Muscle of leg (tissue), 11 donors: ENCODE data around the gene FXYD3. TPM values are rescaled to one million over a fixed set of nuclear protein-coding genes. Genes with fewer than 3 reads are reported as not detected.

Experiments
- DNase-seq: peaks from one replicate; pipeline ENCODE4 v3.0.0; 2013
- H3K27ac ChIP-seq: one replicate; pipeline ENCODE4 v1.5.1; 2013; ENCODE audit warnings: mild to moderate bottlenecking, low read length, control low read depth
- H3K27me3 ChIP-seq: one replicate; pipeline ENCODE4 v1.6.1; 2013; ENCODE audit warnings: low read length; ENCODE audit not compliant: control insufficient read depth, insufficient read depth
- H3K36me3 ChIP-seq: one replicate; pipeline ENCODE4 v1.6.1; 2013; ENCODE audit warnings: low read length; ENCODE audit not compliant: control insufficient read depth, insufficient read depth
- H3K4me1 ChIP-seq: one replicate; pipeline ENCODE4 v1.6.1; 2013; ENCODE audit warnings: low read length; ENCODE audit not compliant: control insufficient read depth, insufficient read depth
- H3K4me3 ChIP-seq: one replicate; pipeline ENCODE4 v1.5.1; 2013; ENCODE audit warnings: low read length, control low read depth
- H3K9me3 ChIP-seq: replicated peaks from 2 replicates; pipeline ENCODE4 v1.6.1; 2013; ENCODE audit warnings: low read depth, low read length; ENCODE audit not compliant: control insufficient read depth
- WGBS: methylation state at CpG from one replicate; pipeline ENCODE4 v1.1.5; 2013; ENCODE audit warnings: missing lambda C conversion rate; ENCODE audit not compliant: insufficient coverage; 5-methylcytosine and 5-hydroxymethylcytosine counted together
- polyA plus RNA-seq, 8 donors: library from polyadenylated mRNA; unstranded; fragments of 120-200 nt; gene quantifications; one replicate each; pipeline versions ENCODE4 v1.2.1 to v1.2.3, GENCODE V29; 2013; ENCODE audit warnings: inconsistent platforms in 1 of 8, low replicate concordance in 1 of 8; ENCODE audit not compliant: insufficient read length in 8 of 8, insufficient read depth in 1 of 8
- total RNA-seq: library from RNA; stranded (reverse); fragments of 120-200 nt; gene quantifications from one replicate; pipeline ENCODE4 v1.2.4, GENCODE V29; 2013

Gene FXYD3
- total and polyA plus RNA-seq, 9 donors: 0.31 to 9.3 (median 0.62) TPM; not detected in 1

DNA sequence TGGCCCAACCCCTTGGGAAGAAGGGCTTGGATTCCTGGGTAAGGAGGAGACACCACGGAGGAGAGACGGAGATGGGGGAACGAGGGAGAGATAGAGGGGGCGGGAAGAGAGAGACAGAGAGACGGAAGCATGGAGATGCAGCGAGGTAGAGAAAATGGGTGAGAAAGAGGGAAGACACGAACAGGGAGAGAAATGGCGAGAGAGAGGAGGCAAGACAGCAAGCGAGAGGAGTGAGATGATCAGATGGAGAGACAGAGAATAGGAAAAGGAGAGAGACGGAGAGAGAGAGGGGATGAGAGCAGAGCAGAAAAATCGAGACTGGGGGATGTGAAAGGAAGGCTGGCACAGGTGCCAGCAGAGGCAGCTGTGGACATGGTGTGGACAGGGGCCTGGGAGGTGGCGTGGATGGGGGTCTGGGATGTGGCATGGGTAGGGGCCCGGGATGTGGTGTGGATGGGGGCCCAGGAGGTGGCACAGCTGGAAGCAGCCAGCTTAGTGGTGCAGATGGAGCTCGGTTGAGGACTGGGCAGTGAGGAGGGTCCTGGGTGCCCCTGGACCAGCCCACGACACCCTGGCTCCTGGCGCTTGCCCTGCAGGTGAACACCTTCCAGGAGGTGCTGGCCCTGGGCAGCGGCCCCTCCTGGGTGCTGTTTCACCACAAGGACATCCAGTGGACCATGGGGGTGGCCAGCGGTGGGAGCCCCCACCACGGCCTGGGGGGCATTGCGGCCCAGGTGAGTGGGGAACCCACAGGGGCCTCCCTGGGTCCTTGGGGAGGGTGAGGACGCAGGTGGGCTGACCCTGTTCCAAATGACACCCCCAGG lies 40.2 kb upstream of the FXYD3 start:
- WGBS: 81% methylated on average over 20 of the region's 21 CpGs
- DNase-seq: no peak
- Histone ChIP-seq H3K4me3 (no peak overlapping the region), H3K4me1 (no peaks in the 10 kb centered on the region), H3K27me3 (peaks cover 2% of the 10 kb centered on the region), H3K27ac (no peak overlapping the region), H3K36me3 (no peaks in the 10 kb centered on the region), H3K9me3 (peaks cover 3% of the 10 kb centered on the region)

DNA sequence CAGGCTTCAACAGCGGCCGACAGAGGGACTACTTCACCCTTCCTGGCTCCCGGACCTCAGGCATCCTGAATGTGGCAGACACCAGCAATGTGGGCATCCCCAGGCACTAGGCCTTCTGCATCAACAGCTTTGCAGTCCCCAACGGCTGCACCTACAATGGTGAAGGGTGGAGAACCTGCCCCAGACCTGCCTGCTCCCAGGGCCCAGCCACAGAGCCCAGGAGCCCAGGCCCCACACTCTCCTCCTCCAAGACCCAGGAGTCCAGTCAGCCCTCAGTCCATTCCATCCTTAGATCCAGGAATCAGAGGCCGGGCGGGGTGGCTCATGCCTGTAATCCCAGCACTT lies 39.6 kb upstream of the FXYD3 start:
- Histone ChIP-seq H3K9me3 (no peaks in the 10 kb centered on the region), H3K4me1 (no peaks in the 10 kb centered on the region), H3K27ac (no peak overlapping the region), H3K36me3 (no peaks in the 10 kb centered on the region), H3K4me3 (no peak overlapping the region), H3K27me3 (peaks cover 2% of the 10 kb centered on the region)
- 70% methylated on average over 3 of the region's 6 CpGs for WGBS
- DNase-seq: no peak

DNA sequence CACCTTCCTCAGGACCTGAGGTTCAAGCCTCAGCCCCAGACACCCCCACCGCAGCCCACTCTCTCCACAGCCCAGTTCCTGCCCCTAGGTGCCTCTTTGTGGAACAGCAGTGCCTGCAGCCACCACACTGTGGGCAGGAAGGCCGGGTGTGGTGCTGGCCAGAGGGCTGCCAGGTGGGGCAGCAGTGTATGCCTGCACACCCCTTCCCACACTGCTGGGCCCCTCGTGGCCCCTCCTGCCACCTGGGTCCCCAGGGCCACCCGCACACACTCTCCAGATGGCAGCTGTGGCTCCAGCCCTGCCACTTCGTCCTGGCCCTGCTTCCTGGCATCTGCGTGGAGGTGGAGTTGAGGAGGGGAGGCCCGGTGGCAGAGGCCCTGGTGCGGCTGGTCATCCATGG lies 39.0 kb upstream of the FXYD3 start:
- WGBS: 74% methylated on average over 5 of the region's 8 CpGs
- H3K9me3 ChIP-seq: no peaks in the 10 kb centered on the region

DNA sequence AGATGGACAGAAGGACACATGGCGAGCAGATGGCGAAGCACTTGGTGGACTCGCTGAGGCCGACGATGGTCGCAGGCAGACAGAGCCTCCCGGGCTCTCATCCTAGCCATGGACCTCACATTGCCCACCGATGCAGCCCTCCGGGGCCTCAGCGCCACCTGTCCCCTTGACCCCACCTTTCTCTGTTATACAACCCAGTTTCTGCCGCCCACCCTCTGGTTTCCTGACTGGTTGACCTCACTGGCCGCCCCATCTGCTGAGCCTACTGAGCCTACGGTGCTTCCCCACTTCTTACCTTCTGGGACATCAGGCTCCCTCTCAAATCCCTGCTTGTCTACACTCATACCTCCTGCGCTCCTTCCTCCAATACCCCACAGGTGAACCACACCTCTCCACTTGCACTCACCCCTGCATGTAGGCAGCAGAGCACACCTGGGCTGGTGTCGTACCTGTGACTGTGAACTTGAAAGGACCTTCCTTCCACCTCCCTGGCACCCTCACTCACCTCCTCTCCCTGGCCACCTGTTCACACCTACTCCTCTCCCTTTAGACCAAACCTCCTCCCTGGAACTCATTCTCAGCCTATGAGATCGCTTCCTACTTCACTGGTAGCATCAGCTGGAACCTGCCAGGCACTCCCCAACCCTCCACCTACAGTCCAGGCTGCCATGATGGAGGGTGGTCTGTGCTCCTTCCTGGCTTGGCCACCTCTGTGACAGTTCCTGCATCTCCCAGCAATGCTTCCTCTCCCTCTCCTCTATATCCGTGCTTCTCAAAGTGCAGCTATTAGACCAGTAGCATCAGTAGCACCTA lies 38.0 kb upstream of the FXYD3 start:
- Histone ChIP-seq H3K4me3 (no peak overlapping the region), H3K9me3 (peaks cover 2% of the 10 kb centered on the region), H3K4me1 (no peaks in the 10 kb centered on the region), H3K36me3 (no peaks in the 10 kb centered on the region), H3K27ac (no peak overlapping the region), H3K27me3 (peaks cover 2% of the 10 kb centered on the region)
- no peak for DNase-seq
- WGBS: 86% methylated on average over 16 of the region's 17 CpGs

More for the DNA sequence above, 39.0 kb upstream of the FXYD3 start:
- H3K4me3 ChIP-seq: no peak overlapping the region
- H3K27me3 ChIP-seq: peaks cover 2% of the 10 kb centered on the region
- H3K27ac ChIP-seq: no peak overlapping the region
- H3K36me3 ChIP-seq: no peaks in the 10 kb centered on the region
- no peak for DNase-seq
- H3K4me1 ChIP-seq: no peaks in the 10 kb centered on the region

DNA sequence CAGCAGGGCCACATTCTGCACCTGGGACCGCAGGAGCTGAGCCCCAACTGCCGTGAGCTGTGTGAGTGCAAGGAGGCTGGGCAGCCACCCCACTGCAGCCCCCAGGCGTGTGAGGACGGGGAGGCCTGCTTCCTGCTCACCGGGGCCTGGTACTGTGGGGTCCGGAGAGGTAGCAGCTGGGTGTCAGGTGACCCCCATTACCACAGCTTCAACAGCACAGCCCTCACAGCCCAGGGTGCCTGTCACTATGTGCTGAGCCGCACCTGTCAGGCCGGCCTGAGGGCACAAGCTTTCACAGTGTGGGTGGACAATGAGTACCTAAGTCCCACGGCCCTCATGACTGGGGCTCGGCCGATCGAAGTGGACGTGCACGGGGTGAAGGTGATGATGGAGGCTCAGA lies 35.8 kb upstream of the FXYD3 start:
- 80% methylated on average over 10 of the region's 14 CpGs for WGBS
- peaks cover 2% of the 10 kb centered on the region for H3K9me3 ChIP-seq
- H3K27me3 ChIP-seq: peaks cover 2% of the 10 kb centered on the region
- no peaks in the 10 kb centered on the region for H3K4me1 ChIP-seq
- H3K27ac ChIP-seq: no peak overlapping the region
- no peak overlapping the region for H3K4me3 ChIP-seq
- DNase-seq: no peak
- H3K36me3 ChIP-seq: no peaks in the 10 kb centered on the region

DNA sequence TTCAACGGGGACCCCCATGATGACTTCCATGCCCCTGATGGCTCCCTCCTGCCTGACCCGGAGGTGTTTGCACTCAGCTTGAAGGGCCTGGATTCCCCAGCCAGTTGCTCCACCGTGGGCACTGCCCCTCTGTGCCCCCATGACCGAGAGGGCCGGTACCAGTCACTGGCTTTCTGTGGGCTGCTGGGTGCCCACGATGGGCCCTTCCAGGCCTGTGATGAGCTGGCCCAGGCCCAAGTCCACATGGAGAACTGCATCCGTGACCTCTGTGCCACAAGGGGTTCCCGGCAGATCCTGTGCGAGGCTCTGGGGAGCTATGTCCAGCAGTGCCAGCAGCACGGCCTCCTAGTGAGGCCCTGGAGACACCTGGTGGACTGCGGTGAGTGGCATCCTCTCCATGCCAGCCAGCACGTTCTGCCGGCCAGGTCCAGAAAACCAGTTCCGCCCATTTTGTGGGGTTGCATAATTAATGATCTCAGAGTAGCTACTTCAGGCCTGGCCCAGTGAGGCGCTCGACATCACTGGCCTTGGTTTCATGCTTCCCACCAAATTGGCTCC lies 34.9 kb upstream of the FXYD3 start:
- WGBS: 79% methylated on average over 16 of the region's 16 CpGs
- H3K4me1 ChIP-seq: peaks cover 5% of the 10 kb centered on the region
- peaks cover 2% of the 10 kb centered on the region for H3K9me3 ChIP-seq
- H3K4me3 ChIP-seq: no peak overlapping the region
- H3K27me3 ChIP-seq: peaks cover 2% of the 10 kb centered on the region
- H3K27ac ChIP-seq: no peak overlapping the region
- no peaks in the 10 kb centered on the region for H3K36me3 ChIP-seq
- no peak for DNase-seq

DNA sequence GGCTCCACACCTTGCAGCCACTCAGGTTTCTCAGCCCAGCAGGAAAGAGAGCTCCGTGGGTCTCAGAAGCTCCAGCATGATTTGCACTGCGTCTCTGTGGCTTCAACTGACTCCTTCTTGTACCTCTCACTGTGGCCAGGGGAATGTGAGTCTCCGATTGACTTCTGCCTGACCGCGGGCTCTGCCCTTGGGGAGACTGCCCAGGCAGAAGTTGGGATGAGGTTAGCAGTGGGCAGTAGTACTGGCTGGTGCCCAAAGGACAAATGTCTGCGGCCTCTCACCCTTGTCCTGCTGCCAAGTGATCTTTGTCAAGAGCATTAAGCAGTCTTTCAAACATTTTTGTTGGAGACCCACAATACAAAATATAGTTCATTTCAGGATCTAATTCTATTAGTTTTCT lies 34.4 kb upstream of the FXYD3 start:
- peaks cover 9% of the 10 kb centered on the region for H3K4me1 ChIP-seq
- H3K27me3 ChIP-seq: peaks cover 2% of the 10 kb centered on the region
- no peak overlapping the region for H3K4me3 ChIP-seq
- 82% methylated on average over 4 of the region's 6 CpGs for WGBS
- no peak overlapping the region for H3K27ac ChIP-seq
- no peaks in the 10 kb centered on the region for H3K36me3 ChIP-seq
- DNase-seq: no peak
- H3K9me3 ChIP-seq: peaks cover 2% of the 10 kb centered on the region

DNA sequence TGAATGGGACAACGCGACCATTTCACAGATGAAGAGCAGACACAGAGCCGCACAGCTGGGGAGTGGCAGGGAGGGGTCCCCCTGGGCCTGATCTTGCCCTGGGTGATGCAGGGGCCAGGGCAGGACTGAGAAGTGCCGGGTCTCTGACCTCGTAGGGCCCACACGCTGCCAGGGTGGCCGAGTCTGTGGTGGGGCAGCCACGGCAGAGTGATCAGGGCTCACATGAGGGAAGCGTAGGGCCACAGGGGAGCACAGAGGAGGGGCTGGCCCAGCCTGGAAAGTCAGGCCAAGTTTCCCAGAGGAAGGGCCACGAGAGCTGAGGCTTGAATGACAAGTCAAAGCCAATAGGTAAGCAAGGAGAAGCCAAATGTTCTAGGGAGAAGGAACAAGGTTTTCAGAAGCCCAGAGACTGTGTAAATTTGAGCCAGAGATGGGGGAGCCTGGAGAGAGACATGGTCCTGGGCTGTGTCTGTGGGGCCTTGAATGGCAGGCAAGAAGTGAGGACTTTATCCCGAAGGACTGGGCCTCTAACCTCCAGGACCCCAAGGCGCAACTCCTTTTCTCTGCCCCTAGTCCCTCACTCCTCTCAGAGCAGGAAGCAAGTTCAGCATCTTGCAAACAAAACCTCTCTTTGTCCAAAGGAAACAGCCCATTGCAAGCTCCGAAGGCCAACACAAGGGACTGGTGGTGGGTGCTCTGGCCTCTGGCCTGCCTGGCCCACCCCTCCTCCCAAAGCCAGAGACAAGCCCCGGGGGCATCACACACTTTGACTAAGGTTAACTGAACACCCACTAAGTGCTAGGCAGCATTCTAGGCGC lies 31.7 kb upstream of the FXYD3 start:
- H3K27ac ChIP-seq: no peak overlapping the region
- H3K9me3 ChIP-seq: peaks cover 2% of the 10 kb centered on the region
- no peaks in the 10 kb centered on the region for H3K36me3 ChIP-seq
- no peaks in the 10 kb centered on the region for H3K27me3 ChIP-seq
- DNase-seq: no peak
- H3K4me3 ChIP-seq: no peak overlapping the region
- WGBS: 73% methylated on average over 12 of the region's 15 CpGs
- peaks cover 22% of the 10 kb centered on the region for H3K4me1 ChIP-seq

DNA sequence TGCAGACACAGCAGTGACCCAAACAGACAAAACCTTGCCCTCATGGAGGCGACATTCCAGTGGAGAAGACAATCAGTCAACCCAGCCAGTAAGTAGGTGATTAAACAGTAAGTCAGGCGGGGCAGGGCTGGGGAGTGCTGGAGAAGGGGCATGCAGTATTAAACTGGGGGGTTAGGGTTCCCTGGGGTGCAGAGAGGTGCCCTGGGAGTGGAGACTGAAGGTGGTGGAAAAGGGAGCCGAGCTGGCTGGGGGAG lies 31.2 kb upstream of the FXYD3 start:
- no peak for DNase-seq
- 81% methylated on average over 3 of the region's 3 CpGs for WGBS
- Histone ChIP-seq H3K4me1 (peaks cover 22% of the 10 kb centered on the region), H3K36me3 (no peaks in the 10 kb centered on the region), H3K4me3 (no peak overlapping the region), H3K27ac (no peak overlapping the region), H3K9me3 (peaks cover 2% of the 10 kb centered on the region), H3K27me3 (no peaks in the 10 kb centered on the region)

DNA sequence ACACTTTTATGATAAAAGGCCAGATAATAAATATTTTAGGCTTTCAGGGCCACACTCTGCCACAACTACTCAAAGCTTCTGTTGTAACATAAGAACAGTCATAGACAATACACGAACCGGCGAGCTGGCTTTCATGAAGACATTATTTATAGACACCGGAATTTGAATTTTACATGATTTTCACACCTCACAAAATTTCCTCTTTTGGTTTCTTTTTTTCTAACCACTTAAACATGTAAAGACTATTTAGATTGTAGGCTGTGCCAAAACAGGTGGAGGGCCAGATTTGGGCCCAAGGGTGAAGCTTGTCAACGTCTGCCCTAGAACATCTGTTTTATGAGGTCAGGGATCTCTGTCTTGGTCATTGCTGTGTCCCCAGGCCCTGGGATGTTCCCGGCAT lies 29.7 kb upstream of the FXYD3 start:
- H3K27ac ChIP-seq: no peak overlapping the region
- no peaks in the 10 kb centered on the region for H3K36me3 ChIP-seq
- WGBS: 39% methylated on average over 3 of the region's 6 CpGs
- peaks cover 27% of the 10 kb centered on the region for H3K4me1 ChIP-seq
- H3K4me3 ChIP-seq: no peak overlapping the region
- DNase-seq: no peak
- H3K27me3 ChIP-seq: peaks cover 6% of the 10 kb centered on the region
- peaks cover 2% of the 10 kb centered on the region for H3K9me3 ChIP-seq
